ENCODE results near the gene TEX44. TPM values are rescaled to one million over a fixed set of nuclear protein-coding genes. Genes with fewer than 3 reads are reported as not detected.

Gene TEX44
- polyA plus RNA-seq, 3 donors, result not detected

DNA sequence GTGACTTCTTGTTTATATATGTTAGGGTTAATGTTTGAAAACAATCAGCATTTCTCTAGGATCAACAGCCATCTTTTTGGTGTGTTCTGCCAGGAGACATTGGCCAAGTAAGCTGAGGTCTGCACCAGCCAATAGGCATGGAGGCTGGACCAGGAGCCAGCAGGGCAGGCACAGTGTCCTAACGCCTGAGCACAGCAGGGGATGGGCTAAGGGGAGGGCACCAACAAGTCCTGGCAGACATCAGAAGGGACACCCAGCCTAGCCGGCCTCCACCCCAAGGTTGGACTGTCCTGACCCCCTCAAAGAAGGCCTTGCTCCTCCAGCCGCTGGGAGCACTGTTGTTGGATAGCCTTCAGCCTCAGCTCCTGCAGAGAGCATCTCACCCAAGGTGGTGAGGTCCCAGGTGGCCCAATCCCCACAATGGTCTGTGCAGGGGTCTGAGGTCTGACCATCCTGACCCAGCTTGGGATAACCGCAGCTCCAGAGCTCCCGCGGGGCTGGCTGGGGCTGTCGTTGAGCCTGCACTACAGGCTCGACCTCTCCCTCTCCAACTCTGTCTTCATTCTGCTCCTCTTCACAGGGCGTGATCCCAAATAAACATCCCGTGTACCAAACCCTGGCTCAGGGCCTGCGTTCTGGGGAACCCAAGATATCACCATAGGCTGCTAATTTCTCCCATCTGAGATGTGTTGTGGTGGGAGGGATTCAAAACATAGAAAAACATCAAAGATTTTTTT, 8.1 kb downstream of the TEX44 start:
- no peak for DNase-seq (ENCODE audit: extremely low read depth in 1 of 11, low read depth in 9 of 11, low spot score in 4 of 11)

DNA sequence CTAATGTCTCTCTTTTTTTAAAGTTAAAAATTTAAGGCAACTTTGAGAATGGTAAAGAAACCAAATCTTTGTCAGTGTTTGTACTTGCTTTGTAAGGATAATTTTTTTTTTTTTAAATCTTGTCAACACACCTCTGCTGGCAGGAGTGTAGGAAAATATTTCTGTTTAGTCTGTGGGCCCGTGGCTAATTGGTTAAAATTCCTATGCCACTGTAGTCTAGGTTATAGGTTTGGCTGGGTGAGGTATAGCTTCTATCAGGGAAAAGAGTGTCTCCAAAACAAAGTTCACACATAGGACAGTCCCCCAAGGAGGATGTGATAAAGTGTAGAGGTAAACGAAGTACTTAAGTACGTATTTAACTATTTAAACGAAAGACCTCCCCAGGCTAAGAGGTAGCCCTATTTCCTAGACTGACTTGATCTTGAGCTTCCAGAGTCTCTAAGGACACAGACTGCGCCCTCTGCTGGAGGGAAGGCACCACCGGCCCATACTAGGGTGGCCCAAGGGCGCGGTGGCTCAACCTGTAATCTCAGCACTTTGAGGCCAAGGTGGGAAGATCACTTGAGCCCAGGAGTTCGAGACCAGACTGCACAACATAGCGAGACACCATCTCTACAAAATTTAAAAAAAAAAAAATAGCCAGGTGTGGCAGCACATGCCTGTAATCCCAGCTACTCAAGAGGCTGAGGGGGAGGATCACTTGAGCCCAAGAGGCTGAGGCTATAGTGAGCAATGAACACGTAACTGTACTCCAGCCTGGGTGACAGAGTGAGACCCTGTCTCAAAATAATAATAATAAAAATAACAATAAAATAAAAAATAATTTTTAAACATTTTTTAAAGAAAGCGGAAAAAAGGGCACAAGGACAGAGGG, 8.9 kb downstream of the TEX44 start:
- DNase-seq (ENCODE audit: extremely low read depth in 1 of 11, low read depth in 9 of 11, low spot score in 4 of 11), result peak in 5 of 11 donors; percentile 64 to 77 (median 71)

DNA sequence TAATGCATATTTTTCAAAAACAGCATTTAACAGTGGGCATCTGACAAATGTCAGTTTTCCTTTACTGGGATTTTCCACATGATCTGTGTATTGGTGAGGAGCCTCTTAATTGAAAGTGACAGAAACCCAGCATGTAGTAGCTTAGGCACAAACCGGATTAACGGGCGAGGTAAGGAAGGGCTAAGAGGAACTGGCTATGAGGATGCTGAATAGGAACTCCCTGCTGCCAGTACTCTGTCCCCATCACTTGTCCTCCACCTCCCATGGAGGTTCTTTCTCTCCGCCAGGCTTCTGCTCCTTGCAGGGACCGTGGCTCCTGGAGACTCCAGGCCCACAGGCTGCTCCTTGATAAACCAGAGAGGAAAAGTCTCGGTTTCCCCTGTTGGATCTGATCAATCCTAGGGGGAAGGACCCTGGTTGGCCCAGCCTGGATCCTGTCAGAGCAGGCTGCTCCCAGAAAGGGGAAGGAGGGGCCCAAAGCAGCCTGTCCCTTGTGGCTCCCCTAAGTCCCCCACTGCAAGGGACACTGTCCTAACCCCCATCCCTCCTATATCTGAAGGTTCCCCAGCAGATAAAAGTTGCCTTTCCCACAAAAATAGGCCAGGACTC, 10.3 kb downstream of the TEX44 start:
- no peak for DNase-seq (ENCODE audit: extremely low read depth in 1 of 11, low read depth in 9 of 11, low spot score in 4 of 11)

DNA sequence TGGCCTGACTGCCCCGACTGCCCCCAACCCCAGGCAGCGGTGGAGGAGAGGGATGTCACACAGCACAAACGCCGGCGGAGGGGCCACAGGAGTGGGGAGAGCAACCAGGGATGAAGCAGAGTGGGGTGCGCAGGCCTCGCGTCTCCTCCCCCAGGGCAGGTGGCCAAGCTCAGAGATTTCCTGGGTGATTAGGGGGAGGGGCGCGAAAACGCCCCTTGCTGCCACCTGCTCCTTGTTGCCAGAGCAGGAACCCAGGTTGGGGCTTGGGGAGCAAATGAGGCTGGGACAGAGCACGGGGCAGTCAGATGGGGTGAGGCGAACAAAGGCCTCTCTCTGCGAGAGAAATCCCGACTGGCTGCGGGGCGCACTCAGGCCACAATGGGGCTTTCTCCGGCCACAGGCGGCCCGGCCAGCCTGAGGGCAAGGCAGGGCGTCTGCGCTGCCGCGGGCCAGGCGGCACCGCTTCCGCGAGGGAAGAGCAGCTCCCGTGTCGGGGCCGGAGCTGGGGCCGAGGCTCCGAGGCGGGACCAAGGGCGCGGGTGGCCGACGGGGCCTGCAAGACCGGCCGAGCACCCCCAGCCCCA, 11.5 kb downstream of the TEX44 start:
- DNase-seq (ENCODE audit: extremely low read depth in 1 of 11, low read depth in 9 of 11, low spot score in 4 of 11), result no peak

DNA sequence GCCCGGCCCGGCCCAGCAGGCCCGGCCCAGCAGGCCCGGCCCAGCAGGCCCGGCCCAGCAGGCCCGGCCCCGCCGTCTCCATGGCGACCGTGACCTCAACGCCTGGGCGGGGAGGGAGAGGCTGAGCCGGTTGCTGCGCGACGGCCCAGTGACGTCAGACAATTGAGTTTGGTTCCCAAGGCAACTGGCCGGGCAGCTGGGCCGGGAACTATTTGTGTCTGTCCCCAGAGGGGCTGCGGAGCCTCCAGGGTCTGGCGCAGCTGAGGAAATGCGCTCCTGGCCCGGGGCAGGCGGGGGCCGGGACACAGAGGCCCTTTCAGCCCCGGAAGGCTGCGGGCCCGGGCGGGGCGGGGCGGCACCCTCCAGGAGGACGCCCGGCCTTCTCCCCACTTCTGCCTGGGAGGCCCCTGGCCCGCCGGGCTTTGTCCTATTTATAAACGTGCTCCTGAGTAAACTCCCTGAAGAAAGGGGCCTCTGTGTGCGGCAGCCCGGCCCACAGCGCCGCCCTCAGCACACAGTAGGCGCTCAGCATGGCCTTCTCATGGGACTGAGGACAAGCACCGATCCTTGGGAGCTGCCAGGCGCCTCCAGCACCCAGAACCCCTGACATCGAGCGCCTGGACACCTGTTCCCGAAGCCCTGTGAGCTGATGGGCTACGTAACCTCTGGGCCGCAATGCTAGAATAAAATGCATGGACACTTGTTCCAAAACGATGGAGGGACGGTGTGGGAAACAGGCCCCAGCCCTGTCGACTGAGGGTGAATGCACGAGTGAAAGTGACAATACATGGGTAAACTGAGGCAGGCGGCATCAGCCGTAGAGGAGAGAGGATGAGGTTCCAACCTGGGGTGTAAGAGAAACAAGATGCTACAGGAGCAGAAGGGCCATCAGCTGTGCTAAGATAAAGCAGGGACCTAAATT, 12.3 kb downstream of the TEX44 start:
- peak; percentile 96 to 99 (median 98) for DNase-seq (ENCODE audit: extremely low read depth in 1 of 11, low read depth in 9 of 11, low spot score in 4 of 11)

GRCh38 chr2:231605607-231606091, 13.0 kb downstream of the TEX44 start:
- no peak for DNase-seq (ENCODE audit: extremely low read depth in 1 of 11, low read depth in 9 of 11, low spot score in 4 of 11)

GRCh38 chr2:231606941-231607340, 14.3 kb downstream of the TEX44 start:
- DNase-seq (ENCODE audit: extremely low read depth in 1 of 11, low read depth in 9 of 11, low spot score in 4 of 11), result no peak

DNA sequence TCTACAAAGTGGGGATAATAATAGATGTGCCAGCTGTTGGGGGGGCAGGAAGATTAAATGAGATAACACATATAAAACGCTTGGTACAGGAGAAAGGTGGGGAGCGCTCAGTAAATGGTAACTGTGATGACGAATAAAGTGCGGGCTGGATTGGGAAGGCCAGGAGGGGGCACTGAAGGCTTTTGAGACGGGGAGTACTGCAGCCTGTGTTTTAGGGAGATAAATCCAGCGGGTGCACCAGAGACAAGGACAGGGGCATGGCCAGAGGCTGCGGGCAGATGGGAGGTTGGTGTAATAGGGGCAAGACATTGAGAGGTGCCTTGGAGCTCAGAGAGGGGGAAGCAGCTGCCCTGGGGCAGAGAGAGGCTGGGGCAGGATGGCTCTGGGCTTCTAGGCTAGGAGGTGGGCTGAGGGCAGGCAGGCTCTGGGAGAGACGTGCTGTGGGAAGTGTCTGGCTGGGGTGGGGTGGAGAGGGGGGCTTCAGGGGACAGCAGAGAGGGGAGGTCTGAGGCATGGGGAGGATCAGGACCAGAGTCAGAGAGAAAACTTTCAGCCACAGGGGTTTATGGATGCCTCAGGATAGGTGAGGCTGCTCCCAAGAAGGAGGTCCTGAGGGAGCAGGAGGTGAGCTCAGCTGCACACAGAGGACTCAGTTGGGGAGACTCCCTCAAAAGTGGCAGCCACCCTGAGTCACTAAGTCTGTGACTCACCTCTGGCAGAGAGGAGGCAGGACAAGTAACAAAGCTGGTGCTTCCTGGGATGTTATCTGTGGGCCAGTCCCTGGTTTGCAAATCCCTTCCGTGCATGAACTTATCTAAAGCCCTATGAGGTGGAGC, 18.8 kb downstream of the TEX44 start:
- DNase-seq (ENCODE audit: extremely low read depth in 1 of 11, low read depth in 9 of 11, low spot score in 4 of 11), result no peak

DNA sequence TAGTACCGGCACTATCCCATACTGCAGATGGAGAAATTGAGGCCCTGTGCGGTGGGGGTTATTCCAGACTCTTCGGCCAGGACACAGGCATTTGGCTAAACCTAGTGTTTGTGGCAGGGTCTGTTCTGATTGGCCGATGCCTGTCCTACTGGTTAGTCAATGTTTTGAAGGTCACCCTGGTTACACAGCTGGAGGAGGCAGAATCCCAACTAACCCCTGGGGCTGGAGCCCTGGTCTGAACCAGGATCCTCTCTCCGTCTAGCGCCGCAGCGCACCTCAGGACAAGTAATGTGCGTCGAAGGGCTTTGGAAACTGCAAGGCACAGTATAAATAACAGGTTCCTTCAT, 19.4 kb downstream of the TEX44 start:
- no peak for DNase-seq (ENCODE audit: extremely low read depth in 1 of 11, low read depth in 9 of 11, low spot score in 4 of 11)

DNA sequence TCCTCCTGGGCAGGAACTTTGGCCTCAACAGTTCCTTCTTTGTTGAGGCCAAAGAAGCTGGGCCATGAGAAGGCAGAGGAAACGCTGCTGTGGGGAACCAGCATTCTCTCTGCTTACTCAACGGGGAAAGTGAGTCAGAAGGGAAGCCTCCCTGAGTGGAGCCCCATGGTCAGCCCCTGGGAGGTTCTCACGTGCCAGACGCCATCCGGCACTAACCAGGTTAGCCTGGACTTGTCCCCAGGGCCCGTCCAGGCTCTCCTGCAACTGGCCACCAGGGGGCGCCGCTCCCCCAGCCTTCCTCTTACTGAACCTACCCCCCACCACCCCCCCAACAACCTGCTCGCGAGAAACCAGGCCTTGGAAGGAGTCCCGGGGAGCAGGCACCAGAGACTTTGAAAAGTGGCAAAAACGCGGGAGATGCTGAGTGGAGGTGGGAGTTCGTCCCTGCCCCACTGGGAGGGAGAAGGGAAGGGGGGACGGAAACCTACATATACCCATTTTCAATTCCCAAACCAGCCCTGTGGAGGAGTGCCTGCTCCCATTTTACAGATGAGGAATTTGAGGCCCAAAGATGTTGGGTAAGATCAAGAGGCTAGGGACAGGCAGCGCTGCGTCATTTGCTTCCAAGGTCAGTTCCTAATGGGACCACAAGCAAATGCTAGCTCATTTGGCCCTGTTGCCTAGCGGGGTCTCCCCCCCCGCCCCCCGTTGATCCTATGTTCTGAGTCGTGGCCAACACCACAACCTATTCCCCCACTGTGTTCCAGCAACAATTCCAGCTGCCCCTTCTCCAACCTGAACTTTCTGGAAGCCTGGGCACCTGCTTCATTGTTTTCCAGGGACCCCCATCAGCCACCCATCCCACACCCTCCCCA, 20.0 kb downstream of the TEX44 start:
- peak in 7 of 11 donors; percentile 80 to 85 (median 83) for DNase-seq (ENCODE audit: extremely low read depth in 1 of 11, low read depth in 9 of 11, low spot score in 4 of 11)

GRCh38 chr2:231613331-231613662, 20.6 kb downstream of the TEX44 start:
- DNase-seq (ENCODE audit: extremely low read depth in 1 of 11, low read depth in 9 of 11, low spot score in 4 of 11), result no peak

DNA sequence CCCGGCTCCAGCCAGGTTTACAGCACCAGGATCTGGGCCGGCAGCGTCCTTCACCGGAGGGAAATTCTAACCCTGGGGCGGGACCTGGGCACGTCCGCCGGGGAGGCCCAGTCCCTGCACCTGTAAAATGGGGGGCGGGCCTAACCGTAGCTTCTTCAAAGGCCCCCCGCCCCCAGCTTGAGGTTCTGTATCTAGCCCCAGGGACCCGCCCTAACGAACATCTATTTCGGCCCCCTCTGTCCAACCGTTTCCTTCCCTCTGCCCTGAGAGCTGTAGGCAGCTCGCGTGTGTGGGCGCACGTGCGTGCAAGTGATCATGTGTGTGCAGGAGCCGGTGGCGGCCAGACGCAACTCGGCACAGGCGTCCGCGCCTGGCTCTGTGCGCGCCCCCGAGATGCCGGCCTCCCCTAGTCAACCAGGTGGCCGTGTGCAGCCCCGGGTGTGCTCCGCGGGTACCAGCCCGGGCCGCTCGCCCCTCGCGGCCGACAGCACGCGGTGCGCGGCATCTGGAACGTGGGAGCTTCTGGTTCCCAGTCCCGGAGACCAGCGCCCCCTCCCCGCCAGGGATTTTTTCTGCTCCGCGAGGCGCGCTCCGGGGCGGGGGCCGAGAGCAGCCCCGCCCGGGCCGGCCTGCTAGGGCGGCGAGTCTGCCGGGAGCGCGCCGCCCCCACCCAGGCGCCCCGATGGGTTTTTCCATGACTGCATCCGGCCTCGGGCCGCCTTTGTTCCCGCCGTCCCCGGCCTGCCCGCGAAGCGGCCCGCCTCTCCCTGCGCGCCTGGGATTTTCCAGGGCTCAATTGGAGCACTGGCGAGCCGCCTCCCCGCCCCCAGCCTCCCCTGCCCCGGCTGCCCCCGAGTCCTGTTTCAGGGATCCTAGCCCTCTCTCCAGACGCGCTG, 21.2 kb downstream of the TEX44 start:
- DNase-seq (ENCODE audit: extremely low read depth in 1 of 11, low read depth in 9 of 11, low spot score in 4 of 11), result peak in 7 of 11 donors; percentile 70 to 82 (median 78)

DNA sequence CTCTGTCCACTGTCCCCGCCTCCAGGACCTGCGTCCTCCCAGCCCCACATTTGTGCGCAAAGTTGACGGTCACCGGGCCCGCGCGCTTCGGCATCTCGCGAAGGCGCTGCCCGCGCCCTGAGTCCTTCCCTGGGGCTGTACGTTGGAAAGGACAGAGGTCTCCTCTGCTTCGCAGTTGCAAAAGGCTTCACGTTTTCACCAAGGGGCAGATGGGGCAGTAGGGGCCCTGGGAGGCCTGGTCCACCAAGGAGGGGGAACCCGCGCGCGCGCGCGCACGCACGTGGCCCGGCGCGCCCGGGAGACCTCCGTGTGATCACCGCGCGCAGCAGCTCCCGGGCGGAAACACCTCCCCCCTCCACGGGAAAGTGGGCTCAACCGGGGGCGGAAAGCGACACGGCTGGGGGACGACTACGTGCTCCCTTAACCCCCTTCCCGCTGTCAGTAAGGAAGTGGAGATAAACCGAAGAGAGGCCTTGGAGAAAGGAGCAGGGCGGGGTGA, 21.9 kb downstream of the TEX44 start:
- DNase-seq (ENCODE audit: extremely low read depth in 1 of 11, low read depth in 9 of 11, low spot score in 4 of 11), result no peak

GRCh38 chr2:231615058-231615671, 22.5 kb downstream of the TEX44 start:
- no peak for DNase-seq (ENCODE audit: extremely low read depth in 1 of 11, low read depth in 9 of 11, low spot score in 4 of 11)

GRCh38 chr2:231616296-231616695, 23.6 kb downstream of the TEX44 start:
- no peak for DNase-seq (ENCODE audit: extremely low read depth in 1 of 11, low read depth in 9 of 11, low spot score in 4 of 11)
